ENCODE measurements around the gene SLU7. TPM values are rescaled to one million over a fixed set of nuclear protein-coding genes. Genes with fewer than 3 reads are reported as not detected.

The SLU7 gene
- total RNA-seq, 2 experiments from 2014 or later = 99.9 to 106 TPM

- H3K27me3 Mint-ChIP-seq = peaks cover 28% of the 10 kb centered on the region
- intact Hi-C loops (cut with DNase I, micrococcal nuclease) = no loop called here
- no peaks in the 10 kb centered on the region for H3K9me3 Mint-ChIP-seq
- ATAC-seq (ENCODE audit: poor library complexity) (no peak), DNase-seq (no peak)
- no peak overlapping the region for H3K4me3 Mint-ChIP-seq
- Histone ChIP-seq H3K27ac (ENCODE audit: low read depth in 1 of 2, low read length in 2 of 2) (no peak overlapping the region), H3K36me3 (ENCODE audit: insufficient read depth, low read length) (no peaks in the 10 kb centered on the region), H3K4me1 (ENCODE audit: insufficient read depth, low read length) (no peaks in the 10 kb centered on the region), H3K4me3 (ENCODE audit: low read length) (no peak overlapping the region), H3K27me3 (ENCODE audit: control insufficient read depth in 1 of 2, insufficient read depth in 2 of 2, low read length in 2 of 2) (peaks cover 0 to 2% of the 10 kb centered on the region in 2 experiments), H3K9me3 (ENCODE audit: control insufficient read depth in 1 of 2, insufficient read depth in 1 of 2, low read length in 2 of 2) (no peaks in the 10 kb centered on the region)
- CTCF ChIA-PET = no interaction called here
- no peaks in the 10 kb centered on the region for H3K4me1 Mint-ChIP-seq (ENCODE audit: low read depth)
- no peak for TF ChIP-seq CTCF (IDR thresholded peaks at IDR 0.05)
- POLR2A ChIA-PET = no interaction called here
- H3K27ac Mint-ChIP-seq = no peak overlapping the region
- no peaks in the 10 kb centered on the region for H3K36me3 Mint-ChIP-seq (ENCODE audit: low read depth)
Observed at GRCh38 chr5:160360310-160360709, 58.6 kb downstream of the SLU7 start.

- H3K4me3 Mint-ChIP-seq = no peak overlapping the region
- peaks cover 0 to 2% of the 10 kb centered on the region in 2 experiments for H3K27me3 ChIP-seq (ENCODE audit: control insufficient read depth in 1 of 2, insufficient read depth in 2 of 2, low read length in 2 of 2)
- no peaks in the 10 kb centered on the region for H3K4me1 ChIP-seq (ENCODE audit: insufficient read depth, low read length)
- no peak overlapping the region for H3K27ac ChIP-seq (ENCODE audit: low read depth in 1 of 2, low read length in 2 of 2)
- H3K9me3 Mint-ChIP-seq = no peaks in the 10 kb centered on the region
- intact Hi-C loops (cut with DNase I, micrococcal nuclease) = no loop called here
- H3K36me3 ChIP-seq (ENCODE audit: insufficient read depth, low read length) = no peaks in the 10 kb centered on the region
- CTCF ChIA-PET = no interaction called here
- H3K36me3 Mint-ChIP-seq (ENCODE audit: low read depth) = no peaks in the 10 kb centered on the region
- no peaks in the 10 kb centered on the region for H3K4me1 Mint-ChIP-seq (ENCODE audit: low read depth)
- no peaks in the 10 kb centered on the region for H3K9me3 ChIP-seq (ENCODE audit: control insufficient read depth in 1 of 2, insufficient read depth in 1 of 2, low read length in 2 of 2)
- H3K27me3 Mint-ChIP-seq = peaks cover 23% of the 10 kb centered on the region
- no peak overlapping the region for H3K27ac Mint-ChIP-seq
- ATAC-seq (ENCODE audit: poor library complexity) (no peak), DNase-seq (no peak)
- no peak overlapping the region for H3K4me3 ChIP-seq (ENCODE audit: low read length)
- TF ChIP-seq CTCF (IDR thresholded peaks at IDR 0.05) = no peak
- POLR2A ChIA-PET = no interaction called here
Observed at GRCh38 chr5:160359816-160360215, 59.1 kb downstream of the SLU7 start.

- H3K27me3 Mint-ChIP-seq = peaks cover 17% of the 10 kb centered on the region
- Histone ChIP-seq H3K4me1 (ENCODE audit: insufficient read depth, low read length) (no peaks in the 10 kb centered on the region), H3K9me3 (ENCODE audit: control insufficient read depth in 1 of 2, insufficient read depth in 1 of 2, low read length in 2 of 2) (no peaks in the 10 kb centered on the region), H3K27me3 (ENCODE audit: control insufficient read depth in 1 of 2, insufficient read depth in 2 of 2, low read length in 2 of 2) (peaks cover 0 to 2% of the 10 kb centered on the region in 2 experiments), H3K36me3 (ENCODE audit: insufficient read depth, low read length) (no peaks in the 10 kb centered on the region), H3K27ac (ENCODE audit: low read depth in 1 of 2, low read length in 2 of 2) (no peak overlapping the region), H3K4me3 (ENCODE audit: low read length) (no peak overlapping the region)
- no peaks in the 10 kb centered on the region for H3K36me3 Mint-ChIP-seq (ENCODE audit: low read depth)
- intact Hi-C loops (cut with DNase I, micrococcal nuclease) = no loop called here
- TF ChIP-seq CTCF (IDR thresholded peaks at IDR 0.05) = no peak
- H3K4me3 Mint-ChIP-seq = no peak overlapping the region
- H3K4me1 Mint-ChIP-seq (ENCODE audit: low read depth) = no peaks in the 10 kb centered on the region
- POLR2A ChIA-PET = no interaction called here
- no peaks in the 10 kb centered on the region for H3K9me3 Mint-ChIP-seq
- DNase-seq = no peak
- CTCF ChIA-PET = no interaction called here
- H3K27ac Mint-ChIP-seq = no peak overlapping the region
- ATAC-seq (ENCODE audit: poor library complexity) = no peak
Observed at GRCh38 chr5:160359242-160359641, 59.6 kb downstream of the SLU7 start.

Data from CD4-positive, alpha-beta T cell (primary cell).